Ovary (tissue), 3 donors: Measurements from ENCODE around the gene FOXK2.

Experiments
- EP300 ChIP-seq: sonication (generic); formaldehyde crosslinking; IDR thresholded peaks from one replicate; pipeline ENCODE4 v1.6.1; 2017; ENCODE audit warnings: antibody characterized with exemption
- POLR2A ChIP-seq: fragments of 450-650 bp; IDR thresholded peaks from one replicate; pipeline ENCODE4 v1.6.1; 2017; ENCODE audit warnings: antibody characterized with exemption, mild to moderate bottlenecking, moderate library complexity
- TF ChIP-seq, protein P1 (sequence below), 3 donors: fragments of 450-650 bp in 2 of 3; fragments of 200-600 bp in 1 of 3; IDR thresholded peaks; one replicate each; pipeline versions ENCODE4 v1.5.1 to v1.8.0; 2016 to 2022; ENCODE audit warnings: antibody characterized with exemption in 3 of 3, mild to moderate bottlenecking in 1 of 3
- donor health status: DM: no; HTN: no; CAD: no.

DNA sequence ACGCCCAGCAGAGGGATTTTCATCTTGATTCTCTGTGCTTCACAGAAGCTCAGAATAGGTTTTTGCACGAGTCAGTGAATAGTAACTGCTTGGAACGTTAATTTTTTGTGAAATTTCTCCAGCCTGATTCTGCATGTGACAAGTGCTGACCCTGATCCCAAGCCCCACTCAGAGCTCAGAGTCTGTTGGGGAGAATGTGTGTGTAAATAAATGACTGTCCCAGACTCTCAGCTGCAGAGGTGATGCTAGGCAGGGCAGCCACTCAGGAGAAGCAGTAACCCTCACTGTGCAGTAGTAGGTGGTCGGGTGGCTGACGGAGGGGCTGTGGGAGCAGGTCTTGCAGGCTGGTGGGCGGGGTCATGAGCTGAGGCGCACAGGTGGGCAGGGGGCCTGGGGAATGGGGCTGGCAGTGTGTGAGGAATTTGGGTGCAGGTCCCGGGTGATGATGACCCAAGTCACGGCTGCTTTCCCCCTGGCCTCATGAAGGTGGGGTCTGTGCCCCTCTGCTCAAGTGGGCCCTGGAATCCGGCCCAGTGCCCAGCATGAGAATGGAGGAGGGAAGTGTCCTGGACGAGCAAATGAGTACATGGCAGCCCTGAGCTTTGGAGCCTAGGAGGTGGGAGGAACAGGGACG, 16.3 kb upstream of the FOXK2 start:
- TF ChIP-seq, protein P1, sequence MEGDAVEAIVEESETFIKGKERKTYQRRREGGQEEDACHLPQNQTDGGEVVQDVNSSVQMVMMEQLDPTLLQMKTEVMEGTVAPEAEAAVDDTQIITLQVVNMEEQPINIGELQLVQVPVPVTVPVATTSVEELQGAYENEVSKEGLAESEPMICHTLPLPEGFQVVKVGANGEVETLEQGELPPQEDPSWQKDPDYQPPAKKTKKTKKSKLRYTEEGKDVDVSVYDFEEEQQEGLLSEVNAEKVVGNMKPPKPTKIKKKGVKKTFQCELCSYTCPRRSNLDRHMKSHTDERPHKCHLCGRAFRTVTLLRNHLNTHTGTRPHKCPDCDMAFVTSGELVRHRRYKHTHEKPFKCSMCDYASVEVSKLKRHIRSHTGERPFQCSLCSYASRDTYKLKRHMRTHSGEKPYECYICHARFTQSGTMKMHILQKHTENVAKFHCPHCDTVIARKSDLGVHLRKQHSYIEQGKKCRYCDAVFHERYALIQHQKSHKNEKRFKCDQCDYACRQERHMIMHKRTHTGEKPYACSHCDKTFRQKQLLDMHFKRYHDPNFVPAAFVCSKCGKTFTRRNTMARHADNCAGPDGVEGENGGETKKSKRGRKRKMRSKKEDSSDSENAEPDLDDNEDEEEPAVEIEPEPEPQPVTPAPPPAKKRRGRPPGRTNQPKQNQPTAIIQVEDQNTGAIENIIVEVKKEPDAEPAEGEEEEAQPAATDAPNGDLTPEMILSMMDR (IDR thresholded peaks at IDR 0.05), result no peak
- TF ChIP-seq EP300, result no peak
- no peak for TF ChIP-seq POLR2A
